AG04449 (cell line): ENCODE data around the gene APAF1.

Experiments used
- CTCF ChIA-PET: fragments of 350-600 bp; formaldehyde crosslinking; extraction: SDS; loops from one replicate; lab custom pipeline; 2021; ENCODE audit warnings: antibody characterized with exemption; lab: Yijun Ruan, JAX
- POLR2A ChIA-PET: fragments of 400-600, 350-600 bp; formaldehyde crosslinking; extraction: SDS; loops from one replicate; lab custom pipeline; 2020; ENCODE audit warnings: antibody characterized with exemption, inconsistent platforms; lab: Yijun Ruan, JAX
- DNase-seq: peaks from one replicate; pipeline ENCODE4 v3.0.0-alpha.2; 2010; ENCODE audit warnings: low read depth, low spot score
- H3K4me3 ChIP-seq: 2 replicates; pipeline ENCODE4 v1.5.1; 2011; ENCODE audit warnings: low read depth, mild to moderate bottlenecking, control low read depth, low read length
- CTCF ChIP-seq: IDR thresholded peaks from one replicate; pipeline ENCODE4 v1.5.1; 2011; ENCODE audit warnings: mild to moderate bottlenecking, moderate library complexity, low read length, control low read depth, inconsistent platforms; ENCODE audit not compliant: insufficient read depth; ENCODE audit errors: missing control alignments

The APAF1 gene

GRCh38 chr12:98744680-98745079 is 99.6 kb downstream of the APAF1 start:
- ChIA-PET CTCF (no interaction called here), POLR2A (no interaction called here)
- H3K4me3 ChIP-seq = no peak overlapping the region
- no peak for TF ChIP-seq CTCF
- no peak for DNase-seq

- H3K4me3 ChIP-seq = peak overlapping the region; percentile 59
- no peak for DNase-seq
- CTCF ChIA-PET = no interaction called here
These were observed 100.7 kb downstream of the APAF1 start for GRCh38 chr12:98745578-98746391.

GRCh38 chr12:98748463-98748862 is 103.4 kb downstream of the APAF1 start:
- no peak for TF ChIP-seq CTCF
- CTCF ChIA-PET = interaction anchor here (0.7 kb wide), 1 partner anchor 9 kb away, joined by 3 read pairs; no protein-coding TSS in a partner anchor
- DNase-seq = no peak
- POLR2A ChIA-PET = no interaction called here
- no peak overlapping the region for H3K4me3 ChIP-seq

More at GRCh38 chr12:98745578-98746391, 100.7 kb downstream of the APAF1 start:
- no peak for TF ChIP-seq CTCF
- POLR2A ChIA-PET = no interaction called here

GRCh38 chr12:98750511-98750910 is 105.4 kb downstream of the APAF1 start:
- H3K4me3 ChIP-seq = no peak overlapping the region
- TF ChIP-seq CTCF = no peak
- ChIA-PET CTCF (interaction anchor here (1.1 kb wide), 1 partner anchor 10 kb away, joined by 4 read pairs; no protein-coding TSS in a partner anchor), POLR2A (no interaction called here)
- DNase-seq = no peak

GRCh38 chr12:98751580-98752115 is 106.6 kb downstream of the APAF1 start:
- CTCF ChIA-PET = no interaction called here
- POLR2A ChIA-PET = no interaction called here
- TF ChIP-seq CTCF = no peak
- H3K4me3 ChIP-seq = no peak overlapping the region
- DNase-seq = no peak

- H3K4me3 ChIP-seq = no peak overlapping the region
- CTCF ChIA-PET = interaction anchor here (0.7 kb wide), 1 partner anchor 27 kb away, joined by 3 read pairs; no protein-coding TSS in a partner anchor
- TF ChIP-seq CTCF = no peak
- POLR2A ChIA-PET = interaction anchor here (0.6 kb wide), 1 partner anchor 140 kb away, joined by 3 read pairs; no protein-coding TSS in a partner anchor
- DNase-seq = peak; percentile 24
These were observed 107.6 kb downstream of the APAF1 start for GRCh38 chr12:98752726-98753125.
